Spinal cord (tissue), 10 donors: ENCODE results near the gene ZNF445. TPM values are rescaled to one million over a fixed set of nuclear protein-coding genes. Genes with fewer than 3 reads are reported as not detected.
"Not testable (repeated sequence)": the region's sequence is repeated elsewhere in the genome, so short reads cannot be mapped to it uniquely, and the experiment has no call there.

ENCODE experiments used
- DNase-seq, 6 donors: peaks; one replicate each; pipeline versions ENCODE4 v3.0.0 to v3.0.0-alpha.2; 2013 to 2015; ENCODE audit warnings: low spot score in 6 of 6, low read depth in 4 of 6
- H3K27ac ChIP-seq: one replicate; pipeline ENCODE4 v1.5.1; 2013; ENCODE audit warnings: low read depth, low read length, control low read depth
- H3K27me3 ChIP-seq: one replicate; pipeline ENCODE4 v1.6.1; 2013; ENCODE audit warnings: low read length; ENCODE audit not compliant: control insufficient read depth, insufficient read depth
- H3K36me3 ChIP-seq: one replicate; pipeline ENCODE4 v1.6.1; 2013; ENCODE audit warnings: low read length; ENCODE audit not compliant: control insufficient read depth, insufficient read depth
- H3K4me1 ChIP-seq: one replicate; pipeline ENCODE4 v1.6.1; 2013; ENCODE audit warnings: low read length; ENCODE audit not compliant: control insufficient read depth, insufficient read depth
- H3K4me3 ChIP-seq: one replicate; pipeline ENCODE4 v1.5.1; 2013; ENCODE audit warnings: low read depth, low read length, control low read depth
- H3K9me3 ChIP-seq: one replicate; pipeline ENCODE4 v1.6.1; 2013; ENCODE audit warnings: low read length; ENCODE audit not compliant: control insufficient read depth, insufficient read depth
- WGBS: methylation state at CpG from one replicate; pipeline ENCODE4 v1.1.5; 2013; ENCODE audit warnings: missing lambda C conversion rate; ENCODE audit not compliant: insufficient coverage; 5-methylcytosine and 5-hydroxymethylcytosine counted together
- polyA plus RNA-seq, 2 donors: library from polyadenylated mRNA; unstranded; fragments of 120-200 nt; gene quantifications; one replicate each; pipeline ENCODE4 v1.2.1, GENCODE V29; 2013; ENCODE audit not compliant: insufficient read length in 2 of 2
- total RNA-seq, 2 donors: library from RNA; depleted of rRNA in 1 of 2; stranded (reverse); fragments of 120-200 nt in 1 of 2; fragments of >200 nt in 1 of 2; gene quantifications; one replicate each; pipeline versions ENCODE4 v1.2.3 to v1.2.4, GENCODE V29; 2013 to 2014
- donor health status: healthy.

ZNF445 gene
- total and polyA plus RNA-seq, 4 donors, result 19.7 to 33.8 (median 24.3) TPM

- no peaks in the 10 kb centered on the region for H3K9me3 ChIP-seq
- no peak for DNase-seq
- H3K27me3 ChIP-seq, result no peaks in the 10 kb centered on the region
- H3K27ac ChIP-seq, result no peak overlapping the region
- WGBS, result 40% methylated on average over 1 of the region's 1 CpG
- peaks cover 24% of the 10 kb centered on the region for H3K36me3 ChIP-seq
- H3K4me3 ChIP-seq, result no peak overlapping the region
- no peaks in the 10 kb centered on the region for H3K4me1 ChIP-seq
Observed at GRCh38 chr3:44467241-44467640, 10.2 kb downstream of the ZNF445 start.

GRCh38 chr3:44464920-44465319 is 12.6 kb downstream of the ZNF445 start:
- H3K4me1 ChIP-seq, H3K27me3 ChIP-seq, H3K9me3 ChIP-seq, H3K27ac ChIP-seq, H3K4me3 ChIP-seq, DNase-seq: not testable (repeated sequence)
- WGBS, result 100% methylated on average over 4 of the region's 7 CpGs
- peaks cover 27% of the 10 kb centered on the region for H3K36me3 ChIP-seq

GRCh38 chr3:44464509-44464908 is 13.0 kb downstream of the ZNF445 start:
- Histone ChIP-seq H3K27me3 (no peaks in the 10 kb centered on the region), H3K27ac (no peak overlapping the region), H3K4me3 (no peak overlapping the region), H3K9me3 (peaks cover 8% of the 10 kb centered on the region), H3K4me1 (no peaks in the 10 kb centered on the region), H3K36me3 (peaks cover 25% of the 10 kb centered on the region)
- WGBS, result 95% methylated on average over 5 of the region's 7 CpGs
- no peak for DNase-seq

GRCh38 chr3:44460050-44460449 is 17.4 kb downstream of the ZNF445 start:
- H3K36me3 ChIP-seq, result peaks cover 43% of the 10 kb centered on the region
- not testable (repeated sequence) for H3K4me3 ChIP-seq, H3K9me3 ChIP-seq, H3K27me3 ChIP-seq, H3K4me1 ChIP-seq, DNase-seq, H3K27ac ChIP-seq
- no CpG with 5 or more reads among the region's 4 CpGs for WGBS

GRCh38 chr3:44455318-44455717 is 22.2 kb downstream of the ZNF445 start:
- Histone ChIP-seq H3K36me3 (peaks cover 58% of the 10 kb centered on the region), H3K4me1 (no peaks in the 10 kb centered on the region), H3K9me3 (no peaks in the 10 kb centered on the region), H3K4me3 (no peak overlapping the region), H3K27me3 (no peaks in the 10 kb centered on the region), H3K27ac (no peak overlapping the region)
- no peak for DNase-seq
- WGBS, result 97% methylated on average over 8 of the region's 10 CpGs

DNA sequence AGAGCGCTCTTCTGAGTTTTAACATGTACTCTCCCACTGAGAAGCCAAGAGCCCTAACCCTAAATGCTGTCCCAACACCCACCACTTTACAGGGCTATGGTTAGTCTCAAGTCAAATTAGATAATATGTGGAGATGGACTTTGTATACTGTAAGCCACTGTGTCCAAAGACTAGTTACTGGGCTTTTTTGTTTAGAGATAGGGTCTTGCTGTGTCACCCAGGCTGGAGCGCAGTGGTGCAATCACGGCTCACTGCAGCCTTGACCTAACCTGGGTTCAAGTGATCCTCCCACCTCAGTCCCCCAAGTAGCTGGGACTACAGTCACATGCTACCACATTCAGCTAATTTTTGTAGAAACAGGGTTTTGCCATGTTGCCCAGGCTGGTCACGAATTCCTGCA is 23.2 kb downstream of the ZNF445 start:
- DNase-seq, result no peak
- WGBS, result 95% methylated on average over 2 of the region's 4 CpGs
- H3K27me3 ChIP-seq, result no peaks in the 10 kb centered on the region
- H3K4me3 ChIP-seq, result no peak overlapping the region
- H3K36me3 ChIP-seq, result peaks cover 69% of the 10 kb centered on the region
- no peaks in the 10 kb centered on the region for H3K9me3 ChIP-seq
- no peak overlapping the region for H3K27ac ChIP-seq
- H3K4me1 ChIP-seq, result no peaks in the 10 kb centered on the region

- WGBS, result no CpG with 5 or more reads among the region's 3 CpGs
- Histone ChIP-seq H3K27me3 (no peaks in the 10 kb centered on the region), H3K36me3 (peaks cover 73% of the 10 kb centered on the region), H3K4me1 (no peaks in the 10 kb centered on the region), H3K4me3 (no peak overlapping the region), H3K9me3 (no peaks in the 10 kb centered on the region), H3K27ac (no peak overlapping the region)
- no peak for DNase-seq
Observed at GRCh38 chr3:44451441-44451840, 26.0 kb downstream of the ZNF445 start.

DNA sequence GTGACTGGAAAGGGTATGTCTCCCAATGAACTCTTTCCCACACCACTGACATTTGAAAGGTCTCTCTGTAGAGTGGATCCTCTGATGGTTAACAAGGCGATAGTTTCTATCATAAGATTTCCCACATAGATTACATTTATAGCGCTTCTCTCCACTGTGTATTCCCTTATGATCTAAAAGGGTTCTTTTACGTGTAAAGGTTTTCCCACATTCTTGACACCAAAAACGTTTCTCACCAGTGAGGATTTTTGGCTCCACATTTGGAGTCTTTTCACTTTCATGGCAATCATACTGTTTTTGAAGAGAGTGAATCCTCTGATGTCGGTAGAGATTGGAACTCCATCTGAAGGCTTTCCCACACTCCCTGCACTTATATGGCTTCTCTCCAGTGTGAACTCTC is 30.5 kb downstream of the ZNF445 start:
- no peak overlapping the region for H3K4me3 ChIP-seq
- H3K36me3 ChIP-seq, result peaks cover 73% of the 10 kb centered on the region
- no peak overlapping the region for H3K27ac ChIP-seq
- DNase-seq, result no peak
- no peaks in the 10 kb centered on the region for H3K9me3 ChIP-seq
- H3K4me1 ChIP-seq, result no peaks in the 10 kb centered on the region
- no CpG with 5 or more reads among the region's 5 CpGs for WGBS
- no peaks in the 10 kb centered on the region for H3K27me3 ChIP-seq

DNA sequence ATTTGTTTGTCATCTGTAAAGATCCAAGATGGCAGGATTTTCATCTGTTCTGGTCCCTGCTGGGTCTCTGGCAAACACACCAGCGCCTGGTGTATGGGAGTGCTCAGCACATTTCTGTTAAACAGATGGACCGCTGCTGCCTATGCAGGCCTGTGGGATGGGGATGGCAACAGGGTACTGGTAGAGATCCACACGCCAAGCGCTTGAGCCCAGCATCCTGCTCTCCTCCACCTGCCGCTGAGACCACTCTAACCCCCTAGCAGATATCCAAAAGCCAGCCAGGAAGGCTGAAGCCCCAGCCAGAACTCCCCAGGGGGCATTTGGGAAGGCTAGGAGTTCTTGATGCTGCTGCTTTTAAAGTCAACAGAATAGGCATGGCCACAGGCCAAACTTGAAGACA is 31.7 kb downstream of the ZNF445 start:
- Histone ChIP-seq H3K4me3 (no peak overlapping the region), H3K27me3 (no peaks in the 10 kb centered on the region), H3K36me3 (peaks cover 65% of the 10 kb centered on the region), H3K27ac (no peak overlapping the region), H3K9me3 (no peaks in the 10 kb centered on the region), H3K4me1 (no peaks in the 10 kb centered on the region)
- no peak for DNase-seq
- 100% methylated on average over 1 of the region's 5 CpGs for WGBS

- Histone ChIP-seq H3K27me3 (no peaks in the 10 kb centered on the region), H3K27ac (no peak overlapping the region), H3K9me3 (no peaks in the 10 kb centered on the region), H3K4me1 (no peaks in the 10 kb centered on the region), H3K4me3 (no peak overlapping the region), H3K36me3 (peaks cover 58% of the 10 kb centered on the region)
- DNase-seq, result no peak
- WGBS, result 96% methylated on average over 4 of the region's 7 CpGs
Observed at GRCh38 chr3:44444896-44445691, 32.4 kb downstream of the ZNF445 start.
